Liver (tissue), 9 donors: ENCODE data around the gene CHCHD4. TPM values are rescaled to one million over a fixed set of nuclear protein-coding genes. Genes with fewer than 3 reads are reported as not detected.

Experiments
- DNase-seq: peaks from one replicate; pipeline ENCODE4 v3.0.0-alpha.2; 2017; ENCODE audit warnings: low spot score
- H3K27ac ChIP-seq, 2 donors: one replicate each; pipeline ENCODE4 v1.7.0; 2013; ENCODE audit warnings: inconsistent platforms in 2 of 2, low read length in 2 of 2, control low read depth in 1 of 2, low read depth in 1 of 2, mild to moderate bottlenecking in 1 of 2
- H3K27me3 ChIP-seq, 4 donors: one replicate each; pipeline versions ENCODE4 v1.6.1 to v1.7.0; 2013; ENCODE audit warnings: low read length in 3 of 4, inconsistent platforms in 1 of 4, mild to moderate bottlenecking in 1 of 4, moderate library complexity in 1 of 4; ENCODE audit not compliant: control insufficient read depth in 4 of 4, insufficient read depth in 4 of 4
- H3K36me3 ChIP-seq, 4 donors: one replicate each; pipeline versions ENCODE4 v1.6.1 to v1.7.0; 2013; ENCODE audit warnings: low read length in 3 of 4, mild to moderate bottlenecking in 3 of 4, low read depth in 1 of 4, moderate library complexity in 1 of 4; ENCODE audit not compliant: control insufficient read depth in 4 of 4, insufficient read depth in 3 of 4
- H3K4me1 ChIP-seq, 4 donors: one replicate each; pipeline versions ENCODE4 v1.6.1 to v1.7.0; 2013; ENCODE audit warnings: low read length in 3 of 4, mild to moderate bottlenecking in 3 of 4, moderate library complexity in 1 of 4; ENCODE audit not compliant: control insufficient read depth in 4 of 4, insufficient read depth in 4 of 4
- H3K4me3 ChIP-seq, 3 donors: one replicate each; pipeline versions ENCODE4 v1.6.1 to v1.7.0; 2013; ENCODE audit warnings: low read length in 3 of 3, control low read depth in 1 of 3, low read depth in 1 of 3, mild to moderate bottlenecking in 1 of 3
- H3K9ac ChIP-seq, 2 donors: one replicate each; pipeline ENCODE4 v1.7.0; 2013; ENCODE audit warnings: low read length in 2 of 2, mild to moderate bottlenecking in 2 of 2, moderate library complexity in 2 of 2, control low read depth in 1 of 2, low read depth in 1 of 2
- H3K9me3 ChIP-seq, 4 donors: one replicate each; pipeline versions ENCODE4 v1.6.1 to v1.7.0; 2013; ENCODE audit warnings: low read length in 3 of 4; ENCODE audit not compliant: control insufficient read depth in 4 of 4
- FOXA2 ChIP-seq: IDR thresholded peaks from 2 replicates; pipeline ENCODE4 v1.6.1; 2016; ENCODE audit warnings: antibody characterized with exemption
- GABPA ChIP-seq, 2 donors: IDR thresholded peaks in 1 of 2; conservative IDR thresholded peaks in 1 of 2; 2 replicates each; pipeline ENCODE4 v1.6.1; 2016; ENCODE audit warnings: antibody characterized with exemption in 2 of 2, mild to moderate bottlenecking in 1 of 2, moderate library complexity in 1 of 2
- HNF4A ChIP-seq, 2 donors: conservative IDR thresholded peaks; 2 replicates each; pipeline ENCODE4 v1.6.1; 2016; ENCODE audit warnings: antibody characterized with exemption in 2 of 2, mild to moderate bottlenecking in 2 of 2
- HNF4G ChIP-seq: IDR thresholded peaks from 2 replicates; pipeline ENCODE4 v1.6.1; 2016; ENCODE audit warnings: antibody characterized with exemption
- JUND ChIP-seq, 2 donors: IDR thresholded peaks; 2 replicates each; pipeline ENCODE4 v1.6.1; 2016; ENCODE audit warnings: antibody characterized with exemption in 2 of 2
- MAX ChIP-seq: IDR thresholded peaks from 2 replicates; pipeline ENCODE4 v1.6.1; 2016; ENCODE audit warnings: antibody characterized with exemption
- RAD21 ChIP-seq, 2 donors: IDR thresholded peaks; 2 replicates each; pipeline ENCODE4 v1.6.1; 2016; ENCODE audit warnings: antibody characterized with exemption in 2 of 2, mild to moderate bottlenecking in 2 of 2
- RXRA ChIP-seq, 2 donors: IDR thresholded peaks; 2 replicates each; pipeline ENCODE4 v1.6.1; 2017 to 2018; ENCODE audit warnings: antibody characterized with exemption in 2 of 2, mild to moderate bottlenecking in 1 of 2
- SP1 ChIP-seq: IDR thresholded peaks from 2 replicates; pipeline ENCODE4 v1.6.1; 2018; ENCODE audit warnings: antibody characterized with exemption, mild to moderate bottlenecking
- TAF1 ChIP-seq: conservative IDR thresholded peaks from 2 replicates; pipeline ENCODE4 v1.6.1; 2016; ENCODE audit warnings: antibody characterized with exemption, mild to moderate bottlenecking
- YY1 ChIP-seq: IDR thresholded peaks from 2 replicates; pipeline ENCODE4 v1.6.1; 2016; ENCODE audit warnings: antibody characterized with exemption, mild to moderate bottlenecking
- WGBS: extraction: QIAGEN DNeasy Blood & Tissue Kit; methylation state at CpG from one replicate; pipeline ENCODE4 v1.1.7; 2013; 5-methylcytosine and 5-hydroxymethylcytosine counted together
- polyA plus RNA-seq, 2 donors: library from polyadenylated mRNA; stranded (reverse) in 1 of 2; unstranded in 1 of 2; fragments of 200-250 nt in 1 of 2; fragments of >200 nt in 1 of 2; fragmentation: Nextera tagmentation in 1 of 2; extraction: Ambion mirVana in 1 of 2; gene quantifications; one replicate each; pipeline versions ENCODE4 v1.2.1 to v1.2.3, GENCODE V29; 2013 to 2015
- total RNA-seq, 2 donors: library from RNA; depleted of rRNA; stranded (reverse); fragments of >200 nt; gene quantifications; one replicate each; pipeline ENCODE4 v1.2.3, GENCODE V29; 2014
- TF ChIP-seq, protein P1 (sequence below): IDR thresholded peaks from 2 replicates; pipeline ENCODE4 v1.6.1; 2016; ENCODE audit warnings: antibody characterized with exemption
- TF ChIP-seq, protein P2 (sequence below): IDR thresholded peaks from 2 replicates; pipeline ENCODE4 v1.6.1; 2016; ENCODE audit warnings: antibody characterized with exemption
- TF ChIP-seq, protein P3 (sequence below): IDR thresholded peaks from 2 replicates; pipeline ENCODE4 v1.6.1; 2016; ENCODE audit warnings: antibody characterized with exemption, mild to moderate bottlenecking
- donor health status: healthy.
- donor health status: healthy.
- donor health status: healthy.
- donor health status: healthy.
- donor health status: healthy.

Gene CHCHD4
- total and polyA plus RNA-seq, 4 donors: 7.0 to 11.3 (median 9.5) TPM

GRCh38 chr3:14172496-14172895 is 47.8 kb upstream of the CHCHD4 start:
- no peak overlapping the region for H3K9ac ChIP-seq
- no peak for DNase-seq
- no peak overlapping the region for H3K4me3 ChIP-seq
- peaks cover 18 to 55% (median 51%) of the 10 kb centered on the region in 4 donors for H3K36me3 ChIP-seq
- H3K27me3 ChIP-seq: no peaks in the 10 kb centered on the region
- WGBS: 95% methylated on average over 5 of the region's 5 CpGs
- H3K4me1 ChIP-seq: peaks cover 2 to 12% (median 7%) of the 10 kb centered on the region in 4 donors
- no peaks in the 10 kb centered on the region for H3K9me3 ChIP-seq
- no peak overlapping the region for H3K27ac ChIP-seq
- TF ChIP-seq FOXA2 (no peak), GABPA (IDR thresholded peaks at IDR 0.05 in 1 of 2, conservative IDR thresholded peaks at IDR 0.05 in 1 of 2) (no peak), HNF4G (no peak), YY1 (no peak), RXRA (IDR thresholded peaks at IDR 0.05) (no peak), HNF4A (conservative IDR thresholded peaks at IDR 0.05) (no peak), MAX (no peak)
- TF ChIP-seq, protein P1, sequence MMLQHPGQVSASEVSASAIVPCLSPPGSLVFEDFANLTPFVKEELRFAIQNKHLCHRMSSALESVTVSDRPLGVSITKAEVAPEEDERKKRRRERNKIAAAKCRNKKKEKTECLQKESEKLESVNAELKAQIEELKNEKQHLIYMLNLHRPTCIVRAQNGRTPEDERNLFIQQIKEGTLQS: no peak

DNA sequence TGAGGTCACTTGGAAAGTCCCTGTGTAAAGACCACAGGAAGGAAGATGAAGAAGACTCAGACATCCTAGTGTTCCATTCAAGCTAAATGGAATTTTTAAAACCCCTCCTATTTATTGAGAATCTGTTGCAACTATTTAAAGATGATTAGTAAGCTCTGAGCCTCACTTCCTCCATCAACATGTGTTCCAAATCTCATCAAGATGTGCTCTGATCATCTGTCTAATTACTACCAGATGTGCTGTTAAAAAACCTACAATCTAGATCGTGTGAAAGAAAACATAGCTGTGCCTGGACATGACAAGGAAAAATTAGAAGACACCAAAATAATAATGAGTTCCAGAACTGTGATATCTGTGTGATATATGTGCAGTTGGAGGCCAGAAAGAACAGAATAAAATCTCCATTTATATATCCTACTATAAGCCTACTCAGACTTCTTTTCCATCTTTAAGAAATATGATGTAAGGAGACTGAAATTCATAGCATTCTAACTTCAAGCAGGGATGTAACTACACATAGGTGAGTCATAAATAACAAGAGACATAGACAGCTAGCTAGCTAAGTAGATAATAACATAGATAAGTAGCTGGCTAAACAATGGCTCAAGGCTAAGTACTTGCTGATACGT is 46.0 kb upstream of the CHCHD4 start:
- H3K9ac ChIP-seq: no peak overlapping the region
- H3K27ac ChIP-seq: no peak overlapping the region
- 92% methylated on average over 2 of the region's 2 CpGs for WGBS
- H3K9me3 ChIP-seq: no peaks in the 10 kb centered on the region
- peaks cover 22 to 72% (median 65%) of the 10 kb centered on the region in 4 donors for H3K36me3 ChIP-seq
- no peak for DNase-seq
- TF ChIP-seq RAD21 (IDR thresholded peaks at IDR 0.05) (no peak), SP1 (no peak), JUND (IDR thresholded peaks at IDR 0.05) (no peak), TAF1 (no peak)
- TF ChIP-seq, protein P2, sequence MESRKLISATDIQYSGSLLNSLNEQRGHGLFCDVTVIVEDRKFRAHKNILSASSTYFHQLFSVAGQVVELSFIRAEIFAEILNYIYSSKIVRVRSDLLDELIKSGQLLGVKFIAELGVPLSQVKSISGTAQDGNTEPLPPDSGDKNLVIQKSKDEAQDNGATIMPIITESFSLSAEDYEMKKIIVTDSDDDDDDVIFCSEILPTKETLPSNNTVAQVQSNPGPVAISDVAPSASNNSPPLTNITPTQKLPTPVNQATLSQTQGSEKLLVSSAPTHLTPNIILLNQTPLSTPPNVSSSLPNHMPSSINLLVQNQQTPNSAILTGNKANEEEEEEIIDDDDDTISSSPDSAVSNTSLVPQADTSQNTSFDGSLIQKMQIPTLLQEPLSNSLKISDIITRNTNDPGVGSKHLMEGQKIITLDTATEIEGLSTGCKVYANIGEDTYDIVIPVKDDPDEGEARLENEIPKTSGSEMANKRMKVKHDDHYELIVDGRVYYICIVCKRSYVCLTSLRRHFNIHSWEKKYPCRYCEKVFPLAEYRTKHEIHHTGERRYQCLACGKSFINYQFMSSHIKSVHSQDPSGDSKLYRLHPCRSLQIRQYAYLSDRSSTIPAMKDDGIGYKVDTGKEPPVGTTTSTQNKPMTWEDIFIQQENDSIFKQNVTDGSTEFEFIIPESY: no peak
- TF ChIP-seq, protein P3, sequence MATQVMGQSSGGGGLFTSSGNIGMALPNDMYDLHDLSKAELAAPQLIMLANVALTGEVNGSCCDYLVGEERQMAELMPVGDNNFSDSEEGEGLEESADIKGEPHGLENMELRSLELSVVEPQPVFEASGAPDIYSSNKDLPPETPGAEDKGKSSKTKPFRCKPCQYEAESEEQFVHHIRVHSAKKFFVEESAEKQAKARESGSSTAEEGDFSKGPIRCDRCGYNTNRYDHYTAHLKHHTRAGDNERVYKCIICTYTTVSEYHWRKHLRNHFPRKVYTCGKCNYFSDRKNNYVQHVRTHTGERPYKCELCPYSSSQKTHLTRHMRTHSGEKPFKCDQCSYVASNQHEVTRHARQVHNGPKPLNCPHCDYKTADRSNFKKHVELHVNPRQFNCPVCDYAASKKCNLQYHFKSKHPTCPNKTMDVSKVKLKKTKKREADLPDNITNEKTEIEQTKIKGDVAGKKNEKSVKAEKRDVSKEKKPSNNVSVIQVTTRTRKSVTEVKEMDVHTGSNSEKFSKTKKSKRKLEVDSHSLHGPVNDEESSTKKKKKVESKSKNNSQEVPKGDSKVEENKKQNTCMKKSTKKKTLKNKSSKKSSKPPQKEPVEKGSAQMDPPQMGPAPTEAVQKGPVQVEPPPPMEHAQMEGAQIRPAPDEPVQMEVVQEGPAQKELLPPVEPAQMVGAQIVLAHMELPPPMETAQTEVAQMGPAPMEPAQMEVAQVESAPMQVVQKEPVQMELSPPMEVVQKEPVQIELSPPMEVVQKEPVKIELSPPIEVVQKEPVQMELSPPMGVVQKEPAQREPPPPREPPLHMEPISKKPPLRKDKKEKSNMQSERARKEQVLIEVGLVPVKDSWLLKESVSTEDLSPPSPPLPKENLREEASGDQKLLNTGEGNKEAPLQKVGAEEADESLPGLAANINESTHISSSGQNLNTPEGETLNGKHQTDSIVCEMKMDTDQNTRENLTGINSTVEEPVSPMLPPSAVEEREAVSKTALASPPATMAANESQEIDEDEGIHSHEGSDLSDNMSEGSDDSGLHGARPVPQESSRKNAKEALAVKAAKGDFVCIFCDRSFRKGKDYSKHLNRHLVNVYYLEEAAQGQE: no peak
- H3K4me3 ChIP-seq: no peak overlapping the region
- H3K4me1 ChIP-seq: peaks cover 0 to 1% (median 0%) of the 10 kb centered on the region in 4 donors
- no peaks in the 10 kb centered on the region for H3K27me3 ChIP-seq
